Measurements from ENCODE around the gene KIRREL2. TPM values are rescaled to one million over a fixed set of nuclear protein-coding genes. Genes with fewer than 3 reads are reported as not detected.

KIRREL2 gene
- total RNA-seq, 2 donors from 2014 or later = 0.51 TPM; not detected in 1

- Histone ChIP-seq H3K4me3 (no peak overlapping the region), H3K27me3 (no peaks in the 10 kb centered on the region), H3K27ac (no peak overlapping the region), H3K4me1 (no peaks in the 10 kb centered on the region), H3K36me3 (no peaks in the 10 kb centered on the region), H3K9me3 (no peaks in the 10 kb centered on the region)
- no peak for TF ChIP-seq CTCF (IDR thresholded peaks at IDR 0.05)
- DNase-seq (ENCODE audit: low spot score) = no peak
These were observed 40.4 kb upstream of the KIRREL2 start for GRCh38 chr19:35816262-35816661.

GRCh38 chr19:35816846-35817245 lies 39.9 kb upstream of the KIRREL2 start:
- Histone ChIP-seq H3K9me3 (no peaks in the 10 kb centered on the region), H3K27me3 (no peaks in the 10 kb centered on the region), H3K4me1 (no peaks in the 10 kb centered on the region), H3K27ac (no peak overlapping the region), H3K4me3 (no peak overlapping the region), H3K36me3 (no peaks in the 10 kb centered on the region)
- DNase-seq (ENCODE audit: low spot score) = no peak
- TF ChIP-seq CTCF (IDR thresholded peaks at IDR 0.05) = no peak

DNA sequence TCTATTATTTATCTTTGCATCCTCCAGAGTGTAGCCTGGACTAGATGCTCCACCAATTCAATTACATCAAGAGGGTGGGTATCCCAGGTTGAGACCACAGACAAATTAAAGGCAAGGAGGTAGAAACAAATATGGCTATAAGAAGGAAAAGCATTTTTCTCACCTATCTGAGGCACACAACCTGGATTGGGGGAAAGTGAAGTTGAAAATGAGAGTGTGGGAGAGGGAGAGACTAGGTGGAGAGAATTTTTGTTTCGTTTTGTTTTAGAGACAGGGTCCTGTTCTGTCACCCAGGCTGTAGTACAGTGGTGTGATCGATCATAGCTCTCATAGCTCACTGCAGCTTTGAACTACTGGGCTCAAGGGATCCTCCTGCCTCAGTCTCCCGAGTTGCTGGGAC lies 38.3 kb upstream of the KIRREL2 start:
- H3K27me3 ChIP-seq = no peaks in the 10 kb centered on the region
- no peak overlapping the region for H3K27ac ChIP-seq

GRCh38 chr19:35822579-35822978 lies 34.1 kb upstream of the KIRREL2 start:
- Histone ChIP-seq H3K9me3 (no peaks in the 10 kb centered on the region), H3K27ac (no peak overlapping the region), H3K4me1 (no peaks in the 10 kb centered on the region), H3K27me3 (no peaks in the 10 kb centered on the region), H3K36me3 (no peaks in the 10 kb centered on the region), H3K4me3 (no peak overlapping the region)
- DNase-seq (ENCODE audit: low spot score) = no peak
- no peak for TF ChIP-seq CTCF (IDR thresholded peaks at IDR 0.05)

More for the DNA sequence above, 38.3 kb upstream of the KIRREL2 start:
- no peak for TF ChIP-seq CTCF (IDR thresholded peaks at IDR 0.05)
- no peak for DNase-seq (ENCODE audit: low spot score)
- Histone ChIP-seq H3K36me3 (no peaks in the 10 kb centered on the region), H3K4me1 (no peaks in the 10 kb centered on the region), H3K4me3 (no peak overlapping the region), H3K9me3 (no peaks in the 10 kb centered on the region)

- no peaks in the 10 kb centered on the region for H3K27me3 ChIP-seq
- H3K4me3 ChIP-seq = no peak overlapping the region
- H3K9me3 ChIP-seq = no peaks in the 10 kb centered on the region
- no peak for DNase-seq (ENCODE audit: low spot score)
- H3K36me3 ChIP-seq = no peaks in the 10 kb centered on the region
- H3K27ac ChIP-seq = no peak overlapping the region
- H3K4me1 ChIP-seq = no peaks in the 10 kb centered on the region
- TF ChIP-seq CTCF (IDR thresholded peaks at IDR 0.05) = no peak
These were observed 32.6 kb upstream of the KIRREL2 start for GRCh38 chr19:35824150-35824549.

DNA sequence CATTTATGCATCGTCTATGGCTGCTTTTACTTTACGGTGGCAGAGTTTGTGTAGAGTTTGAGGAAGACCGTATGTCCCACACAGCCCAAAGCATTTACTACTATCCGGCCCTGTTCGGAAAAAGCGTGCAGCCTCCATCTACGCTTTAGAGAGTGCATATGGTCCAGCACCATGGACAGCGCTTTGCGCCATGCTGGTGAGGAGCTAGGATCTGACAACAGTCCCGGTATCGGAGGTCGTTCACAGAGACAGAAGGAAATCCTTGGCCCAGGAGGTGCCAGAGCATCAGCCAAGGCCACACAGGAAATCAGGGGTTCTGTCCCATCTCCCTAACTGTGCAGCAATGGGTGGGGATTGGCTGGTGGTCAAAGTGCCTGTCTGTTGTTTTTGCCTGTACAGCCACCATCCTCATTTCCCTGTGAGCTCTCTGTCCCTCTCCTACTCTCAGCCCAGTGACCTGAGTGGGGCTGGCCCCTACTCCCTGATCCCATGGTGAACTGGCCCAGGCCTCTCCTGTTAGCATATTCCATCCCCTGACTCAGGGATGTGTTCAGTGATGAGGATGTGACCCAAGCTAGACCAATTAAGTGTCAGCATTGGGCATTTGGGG lies 27.9 kb upstream of the KIRREL2 start:
- DNase-seq (ENCODE audit: low spot score) = no peak
- Histone ChIP-seq H3K4me1 (no peaks in the 10 kb centered on the region), H3K36me3 (no peaks in the 10 kb centered on the region), H3K4me3 (no peak overlapping the region), H3K9me3 (no peaks in the 10 kb centered on the region), H3K27me3 (no peaks in the 10 kb centered on the region), H3K27ac (no peak overlapping the region)
- no peak for TF ChIP-seq CTCF (IDR thresholded peaks at IDR 0.05)

All from right atrium auricular region (tissue), 2 donors.